Kasumi-1 (cell line): ENCODE data around the gene KRTAP5-10.
"Not testable (repeated sequence)": the region's sequence is repeated elsewhere in the genome, so short reads cannot be mapped to it uniquely, and the experiment has no call there.

Experiments
- DNase-seq, 2 experiments: peaks; one replicate each; lab custom pipeline; 2025; lab: John Stamatoyannopoulos, UW

KRTAP5-10 gene

DNA sequence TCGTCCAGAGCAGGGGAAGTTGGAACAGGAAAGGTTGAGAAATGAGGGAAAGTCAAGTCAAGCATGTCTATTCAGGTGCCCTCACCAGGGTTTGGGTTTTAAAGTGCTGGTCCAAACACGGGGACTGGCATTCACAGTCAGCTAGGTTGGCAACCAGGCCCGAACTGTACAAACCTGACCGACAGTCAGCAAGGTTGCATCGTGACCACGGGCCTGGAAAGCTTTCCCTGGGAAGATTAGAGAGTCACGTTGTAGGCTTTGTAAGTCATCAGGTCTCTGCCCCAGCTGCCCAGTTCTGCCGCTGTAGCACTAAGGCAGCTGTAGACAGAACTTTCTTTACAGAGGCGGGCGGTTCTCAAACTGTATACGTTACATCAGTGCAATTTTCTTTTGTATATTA lies 7.4 kb downstream of the KRTAP5-10 start:
- no peak for DNase-seq

DNA sequence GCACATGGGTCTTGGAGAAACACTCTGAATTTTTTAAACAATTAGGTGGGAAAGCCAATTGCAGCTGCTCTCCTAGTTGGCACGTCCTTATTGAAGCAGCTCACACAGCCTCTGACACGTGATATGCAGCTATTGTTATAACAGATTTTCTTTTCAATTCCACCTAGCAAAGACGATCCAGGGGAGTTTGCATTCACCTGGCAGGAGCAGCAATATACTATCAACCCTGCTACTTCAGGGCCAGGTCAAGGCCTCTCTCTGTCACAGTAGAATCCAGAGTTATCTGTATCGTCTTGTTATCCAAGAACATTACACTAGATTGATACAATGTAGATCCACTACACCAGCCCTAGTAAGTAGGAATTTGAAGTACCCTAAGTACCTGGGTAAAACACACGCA lies 9.1 kb downstream of the KRTAP5-10 start:
- no peak for DNase-seq

DNA sequence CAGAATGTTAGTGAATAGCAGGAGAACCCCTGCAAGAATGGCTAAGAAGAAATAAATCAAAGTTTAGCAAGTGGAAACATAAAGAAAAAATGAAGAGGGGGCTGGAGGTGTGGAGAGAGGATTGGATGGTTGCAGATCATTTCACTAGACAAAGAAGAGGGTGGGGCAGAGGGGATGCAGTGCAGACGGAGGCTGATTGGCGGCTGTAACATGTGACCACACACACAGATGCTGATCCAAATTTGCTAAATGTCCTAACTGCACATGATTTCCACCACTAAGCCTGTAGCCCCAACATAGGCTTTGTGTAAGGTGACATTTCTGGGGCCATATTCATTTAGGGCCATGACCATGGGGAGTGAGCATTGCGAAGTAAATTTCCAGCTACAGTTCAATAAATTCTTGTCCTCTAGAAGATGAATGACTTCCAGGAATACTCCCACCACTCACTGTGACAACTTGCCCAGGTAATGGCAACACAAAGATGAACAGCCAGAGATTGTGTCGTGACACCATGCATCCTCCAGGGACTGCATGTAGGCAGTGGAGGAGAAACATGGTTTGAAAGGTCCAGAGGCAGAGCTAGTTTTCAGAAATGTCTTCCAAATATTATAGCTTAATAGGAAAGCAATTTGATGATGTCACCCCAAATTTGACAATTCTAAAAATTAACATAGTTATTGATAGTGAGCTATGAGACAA lies 10.5 kb downstream of the KRTAP5-10 start:
- no peak for DNase-seq

DNA sequence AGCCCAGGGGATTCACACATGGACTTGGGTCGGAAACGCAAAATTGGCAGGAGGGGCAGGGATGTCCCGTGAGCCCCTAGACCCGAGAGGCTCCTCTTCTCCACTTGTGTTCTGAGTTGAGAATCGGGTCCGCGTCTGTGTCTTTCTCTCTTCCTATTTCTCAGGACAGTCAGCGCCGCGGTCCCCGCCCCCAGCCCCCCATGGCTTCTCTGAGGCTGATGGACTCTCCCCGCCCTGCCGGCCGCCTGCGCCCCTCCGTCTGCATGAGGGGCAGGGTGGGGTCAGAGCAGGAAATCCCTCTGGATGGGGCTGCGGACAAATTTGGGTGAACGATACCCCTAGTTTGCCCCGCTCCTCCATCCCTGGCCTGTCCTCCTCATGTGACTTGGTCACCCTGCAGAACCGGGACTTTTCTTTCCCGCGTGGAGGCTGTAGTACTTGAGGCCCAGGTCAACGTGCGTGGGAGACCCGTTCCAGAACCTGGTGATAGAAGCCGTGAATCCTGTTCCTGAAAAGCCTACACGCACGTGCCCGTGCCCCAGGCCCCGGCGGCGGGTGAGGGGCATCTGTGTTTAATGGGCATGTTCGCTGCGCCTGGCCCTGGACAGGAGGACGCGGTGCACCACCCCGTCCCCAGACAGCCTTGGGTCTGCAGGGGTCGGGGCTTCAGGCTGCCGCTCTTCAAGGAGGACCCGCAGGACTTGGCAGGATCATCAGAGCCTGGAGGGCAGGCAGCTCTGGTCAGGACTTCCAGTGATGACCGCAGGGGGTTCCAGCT lies 11.5 kb downstream of the KRTAP5-10 start:
- DNase-seq: not testable (repeated sequence)

DNA sequence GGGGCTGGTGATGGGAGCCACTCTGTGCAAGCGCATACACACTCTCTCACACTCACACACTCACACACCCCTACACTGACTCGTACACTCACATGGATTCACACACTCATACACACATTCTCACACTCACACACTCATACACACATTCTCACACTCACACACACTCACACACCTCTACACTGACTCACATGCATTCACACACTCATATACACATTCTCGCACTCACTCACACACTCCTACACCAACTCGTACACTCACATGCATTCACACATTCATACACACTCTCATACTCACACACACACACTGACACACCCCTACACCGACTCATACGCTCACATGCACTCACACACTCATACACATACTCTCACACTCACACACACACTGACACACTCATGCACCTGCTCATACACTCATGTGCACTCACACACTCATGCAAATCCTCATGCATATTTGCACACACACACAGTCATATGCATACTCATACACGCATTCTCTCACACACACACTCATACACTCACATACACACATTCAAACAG lies 12.2 kb downstream of the KRTAP5-10 start:
- DNase-seq: no peak

DNA sequence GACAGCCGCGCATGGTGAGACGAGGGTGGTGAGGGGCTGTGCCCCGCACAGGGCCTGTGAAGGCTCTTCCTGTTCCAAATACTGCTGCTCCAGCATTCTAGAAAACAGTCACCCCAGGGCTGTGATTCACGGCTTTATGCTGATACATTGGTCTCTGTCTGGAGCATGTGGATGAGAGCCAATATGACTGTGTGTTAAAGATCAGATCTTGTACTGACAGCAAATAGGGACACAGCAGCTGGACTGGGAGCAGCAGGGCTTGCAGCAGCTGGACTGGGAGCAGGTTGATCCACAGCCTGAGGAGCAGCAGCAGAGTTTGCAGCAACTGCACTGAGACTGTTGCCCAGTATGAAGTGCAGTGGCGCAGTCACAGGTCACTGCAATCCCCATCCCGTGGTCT lies 14.2 kb downstream of the KRTAP5-10 start:
- DNase-seq: not testable (repeated sequence)

DNA sequence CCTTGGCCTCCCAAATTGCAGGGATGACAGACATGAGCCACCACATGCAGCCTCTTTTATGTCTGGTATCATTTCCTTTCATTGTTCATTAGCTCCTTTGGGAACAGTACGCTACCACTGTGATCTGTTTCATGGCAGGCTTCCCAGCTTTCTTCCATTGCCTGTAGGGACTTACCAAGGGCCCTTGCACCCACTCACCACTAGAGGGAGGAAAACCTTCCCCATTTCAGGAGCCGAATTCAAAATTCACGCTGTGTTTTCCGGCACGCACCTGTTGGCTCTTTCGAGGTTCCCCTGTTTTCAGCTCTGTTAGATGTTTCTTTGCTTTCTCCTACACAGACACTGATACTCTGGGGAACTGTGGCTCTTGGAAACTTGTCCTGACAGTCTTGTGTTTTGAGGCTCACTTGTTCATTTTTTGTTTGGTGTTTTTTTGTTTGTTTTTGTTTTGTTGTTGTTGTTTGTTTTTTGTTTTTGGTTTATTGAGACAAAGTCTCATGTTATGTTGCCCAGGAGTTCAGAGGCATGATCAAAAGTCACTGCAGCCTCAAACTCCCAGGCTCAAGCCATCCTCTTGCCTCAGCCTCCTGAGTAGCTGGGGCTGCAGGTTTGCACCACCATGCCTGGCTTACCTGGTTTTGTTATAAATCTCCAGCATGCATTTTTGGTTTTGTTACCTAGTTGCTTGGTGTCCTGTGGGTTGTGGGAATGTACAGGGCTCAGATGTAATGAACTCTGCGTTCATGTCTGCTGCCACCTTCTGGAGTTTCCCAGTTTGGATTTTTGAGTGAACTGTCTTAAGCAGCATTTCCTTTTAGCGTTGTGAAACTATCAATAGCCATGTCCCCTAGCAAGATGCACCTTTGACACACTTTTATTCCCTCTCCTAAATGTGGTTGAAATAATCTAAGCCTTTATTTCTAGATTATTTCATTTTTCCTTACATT lies 15.0 kb downstream of the KRTAP5-10 start:
- DNase-seq: peak; percentile 59 to 65

DNA sequence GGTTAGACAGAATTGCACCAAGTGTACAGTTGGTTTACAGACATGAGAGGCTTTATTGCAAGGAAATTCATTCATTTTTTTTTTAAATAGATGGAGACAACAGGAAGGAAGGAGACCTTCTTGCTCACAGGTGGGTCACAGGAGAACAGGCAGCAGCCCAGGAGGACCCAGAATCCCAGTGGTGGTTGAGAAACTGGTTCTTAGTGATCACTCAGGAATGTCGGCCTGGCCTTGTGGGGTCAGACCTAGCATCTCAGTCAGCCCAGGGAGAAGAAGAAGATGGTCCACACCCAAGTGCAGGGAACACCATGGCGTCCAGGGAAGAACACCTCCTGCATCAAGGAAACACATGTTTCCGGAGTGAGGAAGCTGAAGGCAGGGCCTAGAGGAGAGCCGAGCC lies 16.5 kb downstream of the KRTAP5-10 start:
- no peak for DNase-seq

DNA sequence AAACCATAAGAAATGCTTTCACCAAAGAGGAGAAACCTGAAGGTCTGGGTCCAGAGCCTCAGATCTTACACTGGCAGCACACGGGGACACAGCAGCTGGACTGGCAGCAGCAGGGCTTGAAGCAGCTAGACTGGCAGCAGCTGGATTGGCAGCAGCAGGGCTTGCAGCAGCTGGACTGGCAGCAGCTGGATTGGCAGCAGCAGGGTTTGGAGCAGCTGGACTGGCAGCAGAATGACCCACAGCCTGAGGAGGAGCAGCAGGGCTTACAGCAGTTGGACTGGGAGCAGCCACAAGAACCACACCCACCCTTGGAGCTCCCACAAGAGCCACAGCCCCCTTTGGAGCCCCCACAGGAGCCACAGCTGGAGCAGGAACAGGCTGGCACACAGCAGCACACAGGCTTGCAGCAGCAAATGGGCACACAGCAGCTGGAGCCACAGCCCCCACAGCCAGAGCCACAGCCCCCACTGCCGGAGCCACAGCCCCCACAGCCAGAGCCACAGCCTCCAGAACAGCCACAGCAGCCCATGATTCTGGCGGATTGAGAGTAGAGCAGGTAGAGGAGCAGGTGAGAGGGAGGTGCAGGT lies 17.0 kb downstream of the KRTAP5-10 start, which contains the start of gene KRTAP5-11:
Gene KRTAP5-11 (minus strand): TSS at position 567 of the 587 bp plus-strand sequence. CDS start 38 bp downstream, at position 529.
- no peak for DNase-seq

DNA sequence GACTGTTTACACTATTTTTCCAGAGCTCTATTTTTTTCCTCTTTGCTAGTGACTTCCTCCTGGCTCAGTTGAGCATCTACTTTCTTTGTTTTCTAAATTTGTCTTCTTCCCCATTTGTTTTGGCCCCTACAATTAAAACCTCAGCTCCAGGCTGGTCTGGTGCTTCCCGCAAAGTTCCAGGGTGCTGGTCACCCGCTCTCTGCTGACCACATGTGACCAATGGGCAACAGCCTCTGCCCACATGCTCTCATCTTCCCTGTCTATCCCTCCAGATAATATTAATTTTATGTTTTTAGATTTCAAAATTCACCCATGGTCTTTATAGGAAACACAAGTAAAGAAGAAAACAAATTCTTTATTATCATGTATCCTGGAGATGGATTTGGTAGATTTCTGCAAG lies 17.6 kb downstream of the KRTAP5-10 start:
- DNase-seq: not testable (repeated sequence)

DNA sequence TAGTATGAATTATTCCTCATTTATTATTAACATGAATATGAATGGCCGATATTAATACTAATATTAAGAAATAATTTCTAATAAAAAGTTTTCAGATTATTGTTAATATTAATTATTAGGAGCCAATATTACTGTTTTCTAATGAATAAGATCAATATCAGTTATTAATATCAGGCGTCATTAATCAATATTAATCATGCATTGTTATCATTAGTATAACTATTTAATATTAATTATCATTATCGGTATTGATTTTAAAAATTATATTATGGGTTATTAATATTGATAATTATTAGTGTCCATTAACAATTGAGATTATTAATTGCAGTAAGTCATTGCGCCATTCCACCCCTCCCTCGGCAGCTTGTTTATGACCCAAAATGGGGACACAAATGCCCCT lies 20.3 kb downstream of the KRTAP5-10 start:
- DNase-seq: not testable (repeated sequence)

DNA sequence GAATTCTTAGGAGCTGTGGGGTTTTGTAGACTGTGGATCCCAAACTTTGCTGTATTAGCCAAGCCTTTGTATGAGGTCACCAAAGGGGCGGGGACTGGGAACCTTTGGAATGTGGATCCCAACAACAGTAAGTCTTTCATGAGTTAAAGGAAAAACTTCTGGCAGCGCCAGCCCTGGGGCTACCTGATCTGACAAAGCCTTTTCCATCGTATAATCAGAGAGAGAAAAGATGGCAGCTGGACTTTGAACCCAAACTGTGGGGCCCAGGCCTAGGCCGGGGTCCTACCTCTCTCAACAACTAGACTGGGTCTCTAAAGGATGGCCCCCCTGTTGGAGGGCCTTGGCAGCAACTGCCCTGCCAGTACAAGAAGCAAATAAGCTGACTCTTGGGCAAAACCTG lies 23.0 kb downstream of the KRTAP5-10 start:
- DNase-seq: not testable (repeated sequence)

DNA sequence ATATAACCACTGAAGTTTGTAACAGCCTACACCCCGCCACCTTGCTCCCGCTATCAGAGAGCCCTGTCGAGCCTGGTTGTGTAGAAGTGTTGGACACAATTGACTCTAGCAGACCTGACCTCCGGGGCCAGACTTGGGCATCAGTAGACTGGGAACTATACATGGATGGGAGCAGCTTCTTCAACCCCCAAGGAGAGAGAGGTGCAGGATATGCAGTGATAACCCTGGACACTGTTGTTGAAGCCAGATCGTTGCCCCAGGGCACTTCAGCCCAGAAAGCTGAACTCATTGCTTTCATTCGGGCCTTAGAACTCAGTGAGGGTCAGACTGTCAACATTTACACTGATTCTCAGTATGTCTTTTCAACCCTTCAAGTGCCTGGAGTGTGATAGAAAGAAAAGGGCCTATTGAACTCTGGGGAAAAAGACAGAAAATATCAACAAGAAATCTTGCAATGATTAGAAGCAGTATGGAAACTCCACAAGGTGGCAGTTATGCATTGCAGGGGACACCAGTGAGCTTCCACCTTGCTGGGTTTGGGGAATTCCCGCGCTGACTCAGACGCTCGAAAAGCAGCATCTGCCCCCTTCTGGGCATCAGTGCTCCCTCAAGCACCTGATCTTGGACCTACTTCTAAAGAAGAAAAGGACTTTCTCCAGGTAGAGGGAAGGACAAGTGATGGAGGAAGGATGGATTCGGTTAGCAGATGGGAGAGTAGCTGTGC lies 23.6 kb downstream of the KRTAP5-10 start:
- not testable (repeated sequence) for DNase-seq

DNA sequence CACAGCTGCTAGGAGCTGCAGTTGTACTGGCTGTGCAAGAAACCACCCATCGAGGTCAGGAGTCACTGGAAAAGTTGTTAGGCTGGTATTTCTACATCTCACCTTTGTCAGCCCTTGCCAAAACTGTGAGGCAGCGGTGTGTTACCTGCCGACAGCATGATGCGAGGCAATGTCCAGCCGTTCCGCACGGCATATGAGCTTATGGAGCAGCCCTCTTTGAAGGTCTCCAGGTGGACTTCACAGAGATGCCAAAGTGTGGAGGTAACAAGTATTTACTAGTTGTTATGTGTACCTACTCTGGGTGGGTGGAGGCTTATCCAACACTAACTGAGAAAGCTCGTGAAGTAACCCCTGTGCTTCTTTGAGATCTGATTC lies 24.2 kb downstream of the KRTAP5-10 start:
- not testable (repeated sequence) for DNase-seq

DNA sequence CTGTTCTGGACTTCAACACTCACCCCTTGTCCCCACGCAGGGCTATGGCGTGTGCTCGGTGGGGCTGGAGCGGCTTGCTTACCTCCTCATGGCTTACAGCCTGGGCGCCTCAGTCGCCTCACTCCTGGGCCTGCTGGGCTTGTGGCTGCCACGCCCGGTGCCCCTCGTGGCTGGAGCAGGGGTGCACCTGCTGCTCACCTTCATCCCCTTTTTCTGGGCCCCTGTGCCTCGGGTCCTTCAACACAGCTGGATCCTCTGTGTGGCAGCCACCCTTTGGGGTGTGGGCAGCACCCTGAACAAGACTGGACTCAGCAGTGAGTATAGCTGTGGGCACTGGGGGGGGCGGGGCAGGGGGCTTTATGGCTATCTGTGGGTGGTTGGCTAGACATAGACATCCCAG lies 37.9 kb downstream of the KRTAP5-10 start:
- not testable (repeated sequence) for DNase-seq

DNA sequence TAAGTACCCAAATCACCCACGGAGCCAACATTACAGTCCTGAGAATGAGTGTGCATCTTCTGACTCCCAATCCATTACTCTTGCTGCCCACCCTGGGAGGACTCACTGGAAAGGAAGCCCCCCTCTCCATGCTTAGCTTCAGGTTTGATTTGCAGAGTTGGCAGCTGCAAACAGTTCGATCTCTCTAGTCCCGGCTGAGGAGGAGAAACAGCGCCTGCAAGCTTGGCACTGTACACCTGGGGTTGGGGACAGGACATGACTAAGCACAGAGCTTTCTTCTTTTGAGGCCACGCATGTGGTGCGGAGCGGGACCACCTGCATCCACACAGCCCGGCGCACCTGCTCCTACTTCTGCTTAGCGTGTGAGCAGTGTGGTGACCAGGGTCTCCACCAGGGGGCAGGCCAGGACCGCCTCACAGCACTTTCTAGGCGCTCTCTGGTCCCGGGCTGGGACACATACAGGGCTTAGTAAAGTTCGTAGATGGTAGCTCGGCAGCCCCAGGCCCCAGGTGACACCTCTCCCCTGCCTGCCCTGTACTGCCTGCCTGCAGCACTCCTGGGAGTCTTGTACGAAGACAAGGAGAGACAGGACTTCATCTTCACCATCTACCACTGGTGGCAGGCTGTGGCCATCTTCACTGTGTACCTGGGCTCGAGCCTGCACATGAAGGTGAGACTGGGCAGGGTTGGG lies 39.6 kb downstream of the KRTAP5-10 start:
- DNase-seq: not testable (repeated sequence)

DNA sequence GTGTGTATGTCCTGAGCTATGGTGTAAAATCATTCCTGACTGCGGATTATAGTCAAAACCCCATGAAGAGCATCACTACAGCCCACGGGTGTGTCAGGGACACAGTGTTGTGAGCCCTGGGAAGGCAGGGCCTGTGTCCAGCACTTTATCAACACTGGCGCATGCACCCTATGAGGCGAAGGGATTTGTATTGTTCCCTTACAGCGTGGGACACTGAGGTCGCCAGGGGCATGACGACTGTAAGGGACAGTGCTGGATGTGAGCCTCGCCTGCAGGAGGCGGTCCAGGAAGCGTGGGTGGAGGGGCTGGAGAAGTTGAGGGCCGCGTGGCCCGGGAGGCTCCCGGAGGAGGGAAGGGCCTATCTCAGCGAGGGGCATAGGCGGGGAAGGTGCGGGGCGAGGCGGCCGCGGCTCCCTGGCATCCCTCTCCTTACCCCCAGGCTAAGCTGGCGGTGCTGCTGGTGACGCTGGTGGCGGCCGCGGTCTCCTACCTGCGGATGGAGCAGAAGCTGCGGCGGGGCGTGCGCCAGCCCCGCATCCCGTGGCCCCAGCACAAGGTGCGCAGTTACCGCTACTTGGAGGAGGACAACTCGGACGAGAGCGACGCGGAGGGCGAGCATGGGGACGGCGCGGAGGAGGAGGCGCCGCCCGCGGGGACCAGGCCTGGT lies 41.6 kb downstream of the KRTAP5-10 start:
- DNase-seq: not testable (repeated sequence)

DNA sequence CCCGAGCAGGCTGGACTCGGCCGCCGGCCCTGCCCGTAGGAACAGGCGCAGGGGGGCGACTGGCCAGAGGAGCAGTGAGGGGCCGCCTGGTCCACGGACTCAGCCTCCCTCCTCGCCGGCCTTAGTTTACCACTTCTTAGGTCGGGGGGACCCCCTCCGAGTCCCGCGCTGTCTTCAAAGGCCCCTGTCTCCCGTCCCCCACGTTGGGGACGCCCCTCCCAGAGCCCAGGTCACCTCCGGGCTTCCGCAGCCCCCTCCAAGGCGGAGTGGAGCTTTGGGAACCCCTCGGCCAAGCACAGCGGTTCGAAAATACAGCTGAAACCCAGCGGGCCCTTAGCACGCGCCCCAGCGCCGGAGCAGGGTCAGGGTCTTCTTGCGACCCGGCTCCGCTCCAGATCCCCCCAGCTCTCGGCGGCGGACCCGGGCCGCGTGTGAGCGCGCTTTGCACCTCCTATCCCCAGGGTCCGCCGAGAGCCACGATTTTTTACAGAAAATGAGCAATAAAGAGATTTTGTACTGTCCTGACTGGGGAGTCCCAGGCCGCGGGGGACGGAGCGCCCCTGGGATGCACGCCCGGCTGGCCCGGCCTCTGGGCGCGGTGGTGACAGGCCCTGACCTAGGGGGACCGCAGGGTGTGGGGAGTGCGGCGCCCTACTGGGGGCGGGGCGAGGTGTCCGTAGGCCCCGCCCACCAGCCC lies 42.3 kb downstream of the KRTAP5-10 start:
- not testable (repeated sequence) for DNase-seq

DNA sequence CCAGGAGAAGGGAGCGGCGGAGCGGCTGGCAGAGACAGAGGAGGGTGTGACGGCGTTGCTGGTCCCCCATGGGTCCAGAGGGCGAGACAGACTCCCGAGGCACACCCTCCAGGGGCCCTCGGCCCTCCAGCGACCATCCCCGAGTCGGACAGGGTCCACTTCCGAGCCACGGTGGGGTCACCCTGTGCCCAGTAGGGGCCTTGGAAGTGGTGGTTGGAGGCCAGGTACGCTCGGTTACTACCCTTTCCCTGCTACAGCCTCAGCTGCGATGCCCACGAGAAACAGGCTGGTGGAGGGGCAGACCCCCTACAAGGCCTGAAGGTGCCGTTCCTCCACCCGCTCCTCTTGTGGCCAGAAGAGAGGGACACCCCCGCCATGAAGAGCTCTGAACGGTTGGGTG lies 42.9 kb downstream of the KRTAP5-10 start:
- not testable (repeated sequence) for DNase-seq
